ENCODE results near the gene FIZ1.

Gene FIZ1

DNA sequence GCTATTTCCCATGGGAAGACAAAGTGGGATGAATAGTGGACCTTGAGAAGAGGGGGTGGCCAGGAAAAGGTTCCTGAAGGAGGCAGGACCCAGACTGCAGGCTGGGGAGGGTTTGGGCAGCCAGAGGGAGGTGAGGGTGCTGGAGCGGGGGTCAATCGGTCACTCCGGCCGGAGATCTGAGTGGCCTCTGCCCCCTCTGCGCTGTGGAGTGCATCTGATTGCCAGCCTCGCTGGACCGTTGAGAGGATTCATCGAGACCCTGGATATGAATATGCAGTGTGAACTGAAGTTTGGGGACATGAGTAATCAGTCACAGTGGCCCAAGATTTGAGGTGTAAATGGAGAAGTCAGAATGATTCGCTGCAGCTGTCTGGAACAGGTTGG is 36.0 kb upstream of the FIZ1 start:
- no peak for DNase-seq

DNA sequence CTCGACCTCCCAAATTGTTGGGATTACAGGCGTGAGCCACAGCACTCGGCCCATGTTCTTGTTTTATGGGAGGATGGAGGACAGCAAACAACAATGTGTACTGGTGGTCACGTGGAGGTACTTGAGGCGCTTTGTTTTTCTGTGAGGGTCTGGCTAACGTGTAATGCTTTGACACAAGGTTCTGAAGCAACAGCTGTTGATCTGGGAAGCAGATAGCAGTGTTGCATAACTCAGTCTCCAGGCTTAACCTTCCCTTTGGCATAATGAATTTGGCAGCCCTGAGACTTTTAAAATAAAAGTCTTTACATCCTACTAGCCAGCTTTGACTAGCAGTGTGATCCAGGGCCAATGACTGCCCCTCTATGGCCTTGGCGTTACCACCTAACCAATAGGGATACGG is 34.5 kb upstream of the FIZ1 start:
- no peak for DNase-seq

DNA sequence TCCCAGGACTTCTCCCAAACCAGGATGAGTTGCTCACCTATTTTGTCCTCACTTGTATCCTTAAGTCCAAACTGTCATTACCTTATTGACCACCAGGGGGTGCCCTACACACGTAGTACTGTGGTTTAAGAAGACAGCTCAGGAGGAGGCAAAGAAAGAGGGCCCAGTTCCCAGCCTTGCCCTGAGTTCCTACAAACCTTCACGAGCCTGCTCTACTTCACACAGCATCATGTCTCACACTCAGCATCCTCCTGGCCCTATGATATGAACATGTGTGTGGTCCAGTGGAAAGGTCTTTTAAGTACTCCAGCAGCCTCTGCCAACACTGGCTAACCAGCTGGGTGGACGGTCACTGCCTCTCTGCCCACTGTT is 33.1 kb upstream of the FIZ1 start:
- DNase-seq = no peak

DNA sequence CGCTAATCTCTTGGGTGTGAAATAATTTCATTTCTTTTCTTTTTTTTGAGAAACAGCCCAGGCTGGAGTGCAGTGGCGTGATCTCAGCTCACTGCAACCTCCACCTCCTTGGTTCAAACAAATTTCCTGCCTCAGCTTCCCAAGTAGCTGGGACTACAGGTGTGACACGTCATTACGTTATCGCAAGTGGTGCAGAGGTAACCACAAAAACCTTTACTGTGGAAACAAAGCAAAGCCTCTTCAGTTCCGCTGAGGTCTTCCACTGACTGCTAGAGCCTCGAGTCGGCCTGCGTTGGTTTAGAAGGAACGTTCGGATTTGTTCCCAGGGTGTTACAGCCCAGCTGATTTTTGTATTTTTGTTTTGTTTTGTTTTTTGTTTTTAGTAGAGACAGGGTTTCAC is 27.0 kb upstream of the FIZ1 start:
- DNase-seq = no peak

DNA sequence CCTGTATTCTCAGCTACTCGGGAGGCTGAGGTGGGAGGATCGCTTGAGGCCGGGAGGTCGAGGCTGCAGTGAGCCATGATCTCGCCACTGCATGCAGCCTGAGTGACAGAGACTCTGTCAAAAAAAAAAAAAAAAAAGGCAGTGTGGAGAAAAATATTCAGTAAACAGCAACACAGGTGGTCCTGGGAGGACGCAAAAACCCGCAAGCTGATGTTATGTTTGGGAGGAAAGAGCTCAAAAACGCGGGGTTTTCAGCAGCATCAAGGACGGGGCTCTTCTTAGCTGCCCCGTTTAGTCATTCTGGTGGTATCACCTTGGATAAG is 25.6 kb upstream of the FIZ1 start:
- no peak for DNase-seq

DNA sequence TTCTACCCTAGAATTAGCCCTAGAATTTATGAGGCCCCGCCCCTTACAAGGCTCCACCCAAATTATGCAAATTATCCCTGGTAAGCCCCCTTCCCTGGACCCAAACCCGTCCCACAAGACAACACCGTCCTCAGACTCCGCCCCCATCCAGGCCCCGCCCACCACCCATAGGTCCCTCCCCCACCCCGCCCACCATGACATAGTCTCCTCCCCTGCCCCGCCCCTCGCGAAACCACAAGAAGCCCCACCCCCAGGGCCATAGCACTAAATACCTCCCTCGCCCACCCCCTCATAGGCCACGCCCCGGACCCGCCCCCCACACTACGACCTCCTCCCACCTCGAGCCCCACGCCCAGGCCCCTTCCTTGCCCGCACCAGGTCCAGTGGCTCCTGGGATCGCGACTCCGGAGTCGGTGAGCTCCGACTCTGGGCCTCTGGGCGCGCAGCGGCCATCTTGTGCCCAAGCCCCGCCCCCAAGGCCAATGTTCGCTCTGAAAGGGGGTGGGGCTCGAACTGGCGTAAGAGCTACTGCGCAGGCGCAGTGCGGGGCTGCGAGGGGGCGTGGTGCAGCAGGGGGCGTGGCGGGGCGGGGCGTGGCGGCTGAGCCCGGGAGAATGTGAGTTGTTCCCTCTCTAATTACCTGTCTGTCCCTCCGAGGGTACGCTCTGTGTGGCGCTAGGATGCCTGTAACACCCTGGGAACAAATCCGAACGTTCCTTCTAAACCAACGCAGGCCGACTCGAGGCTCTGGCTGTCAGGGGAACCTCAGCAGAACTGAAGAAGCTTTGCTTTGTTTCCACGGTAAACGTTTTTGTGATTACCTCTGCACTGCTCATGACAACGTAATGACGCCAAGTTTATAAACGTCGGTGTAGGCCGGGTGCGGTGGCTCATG is 25.0 kb upstream of the FIZ1 start, which contains the start of gene ZNF784:
ZNF784 (minus strand) TSS at position 458 of the 895 bp plus-strand sequence; CDS start at position 453, 5 bp downstream.
- DNase-seq = peak; percentile 86

DNA sequence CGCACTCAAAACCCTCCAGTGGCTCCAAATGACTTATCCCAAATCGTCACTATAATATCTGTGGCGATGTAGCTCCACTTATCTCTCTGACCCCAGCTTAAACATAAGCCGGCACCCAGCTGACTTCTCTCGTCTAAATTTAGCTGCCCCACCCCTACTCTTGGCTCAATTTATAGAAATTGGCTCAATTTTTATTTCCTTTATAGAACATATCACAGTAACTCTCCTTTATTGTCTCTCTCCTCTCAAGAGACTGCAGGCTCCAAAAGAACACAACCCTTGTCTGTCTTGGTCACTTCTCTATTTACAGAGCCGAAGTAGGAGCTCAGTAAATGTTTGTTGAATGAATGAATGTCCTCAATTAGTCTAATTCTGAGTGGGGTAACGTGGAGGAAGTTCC is 24.2 kb upstream of the FIZ1 start:
- no peak for DNase-seq

DNA sequence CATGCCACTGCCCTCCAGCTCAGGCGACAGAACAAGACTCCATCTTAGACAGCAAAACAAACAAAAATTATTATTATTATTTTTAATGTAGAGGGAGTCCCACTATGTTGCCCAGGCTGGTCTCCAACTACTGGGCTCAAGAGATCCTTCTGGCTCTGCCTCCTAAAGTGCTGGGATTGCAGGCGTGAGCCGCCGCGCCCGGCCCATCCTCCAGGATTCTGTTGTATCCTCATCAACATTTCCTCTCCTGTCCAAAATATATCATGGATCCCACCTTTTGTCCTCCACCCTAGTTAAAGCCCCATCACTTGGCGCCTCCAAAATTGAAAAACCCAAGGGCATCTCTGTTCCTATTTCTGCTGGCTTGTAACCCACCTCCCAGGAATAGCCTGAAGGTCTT is 23.8 kb upstream of the FIZ1 start:
- no peak for DNase-seq

DNA sequence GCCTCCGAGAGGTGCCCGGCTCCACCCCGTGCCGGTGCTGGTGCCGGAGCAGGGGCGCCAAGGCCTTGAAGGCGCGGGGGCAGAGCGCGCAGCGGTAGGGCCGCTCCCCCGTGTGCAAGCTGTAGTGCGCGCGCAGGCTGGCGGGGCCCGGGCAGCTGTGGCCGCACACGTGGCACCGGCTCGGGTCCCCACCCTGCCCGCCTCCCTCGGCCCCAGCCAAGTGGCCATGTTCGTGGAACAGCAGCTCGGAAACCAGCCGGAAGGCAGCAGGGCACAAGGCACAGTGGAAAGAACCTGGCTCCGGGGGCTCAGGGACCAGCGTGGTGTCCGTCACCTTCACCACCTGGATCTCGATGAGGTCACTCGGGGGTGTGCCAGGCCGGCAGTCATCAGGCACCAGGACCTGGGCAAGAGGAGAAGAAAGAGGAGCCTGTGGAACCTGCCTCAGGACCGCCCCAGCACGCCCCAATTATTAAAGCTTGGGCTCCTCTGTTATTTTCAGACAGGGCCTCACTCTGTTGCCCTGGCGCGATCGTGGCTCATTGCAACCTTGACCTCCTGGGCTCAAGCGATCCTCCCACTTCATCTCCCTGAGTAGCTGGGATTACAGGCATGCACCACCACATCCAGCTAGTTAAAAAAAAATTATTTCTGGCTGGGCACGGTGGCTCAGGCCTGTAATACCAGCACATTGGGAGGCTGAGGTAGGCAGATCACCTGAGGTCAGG is 23.1 kb upstream of the FIZ1 start:
- DNase-seq = no peak

DNA sequence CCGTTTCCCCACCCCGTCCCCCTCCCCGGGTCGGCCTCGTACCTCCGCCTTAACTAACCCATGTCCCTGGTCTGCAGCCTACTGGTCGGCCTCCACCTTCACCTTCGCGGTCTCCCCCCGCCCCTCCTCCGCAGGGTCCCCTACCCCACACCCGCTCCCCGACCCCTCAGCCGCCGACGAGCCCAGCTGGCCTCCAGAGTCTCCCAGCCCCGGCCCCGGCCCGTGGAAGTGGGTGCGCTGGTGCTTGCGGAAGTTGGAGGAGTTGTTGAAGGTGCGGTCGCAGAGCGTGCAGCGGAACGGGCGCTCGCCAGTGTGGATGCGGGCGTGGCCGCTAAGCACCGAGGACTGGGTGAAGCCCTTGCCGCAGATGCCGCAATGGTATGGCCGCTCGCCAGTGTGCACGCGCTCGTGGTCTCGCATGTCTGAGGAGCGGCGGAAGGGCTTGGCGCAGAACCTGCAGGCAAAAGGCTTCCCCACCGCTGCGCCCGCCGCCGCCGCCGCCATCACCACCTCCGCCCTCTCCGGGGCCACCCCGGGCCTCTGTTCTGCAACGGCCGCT is 22.4 kb upstream of the FIZ1 start:
- no peak for DNase-seq

DNA sequence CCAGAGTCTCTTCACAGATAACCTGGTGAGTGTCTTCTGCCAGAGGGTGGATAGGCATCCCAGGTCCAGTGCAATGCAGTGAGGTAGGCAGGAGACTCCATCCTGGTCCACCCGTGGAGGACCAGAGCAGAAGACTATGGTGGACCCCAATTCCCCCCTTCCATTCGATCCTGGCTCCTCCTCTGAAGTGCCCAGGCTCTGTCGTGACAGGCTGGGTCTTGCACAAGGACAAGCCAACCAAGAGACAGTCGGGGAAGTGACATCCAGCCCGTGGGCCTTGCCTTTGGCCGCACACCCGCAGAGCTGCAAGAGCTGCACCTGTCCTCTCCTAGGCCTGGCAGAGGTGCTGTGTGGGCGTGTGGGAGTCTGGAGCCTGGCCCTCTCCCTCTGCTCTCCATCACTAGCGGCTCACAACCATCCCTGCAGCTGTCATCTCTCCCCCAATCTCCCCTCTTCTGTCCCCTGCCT is 21.9 kb upstream of the FIZ1 start:
- DNase-seq = no peak

DNA sequence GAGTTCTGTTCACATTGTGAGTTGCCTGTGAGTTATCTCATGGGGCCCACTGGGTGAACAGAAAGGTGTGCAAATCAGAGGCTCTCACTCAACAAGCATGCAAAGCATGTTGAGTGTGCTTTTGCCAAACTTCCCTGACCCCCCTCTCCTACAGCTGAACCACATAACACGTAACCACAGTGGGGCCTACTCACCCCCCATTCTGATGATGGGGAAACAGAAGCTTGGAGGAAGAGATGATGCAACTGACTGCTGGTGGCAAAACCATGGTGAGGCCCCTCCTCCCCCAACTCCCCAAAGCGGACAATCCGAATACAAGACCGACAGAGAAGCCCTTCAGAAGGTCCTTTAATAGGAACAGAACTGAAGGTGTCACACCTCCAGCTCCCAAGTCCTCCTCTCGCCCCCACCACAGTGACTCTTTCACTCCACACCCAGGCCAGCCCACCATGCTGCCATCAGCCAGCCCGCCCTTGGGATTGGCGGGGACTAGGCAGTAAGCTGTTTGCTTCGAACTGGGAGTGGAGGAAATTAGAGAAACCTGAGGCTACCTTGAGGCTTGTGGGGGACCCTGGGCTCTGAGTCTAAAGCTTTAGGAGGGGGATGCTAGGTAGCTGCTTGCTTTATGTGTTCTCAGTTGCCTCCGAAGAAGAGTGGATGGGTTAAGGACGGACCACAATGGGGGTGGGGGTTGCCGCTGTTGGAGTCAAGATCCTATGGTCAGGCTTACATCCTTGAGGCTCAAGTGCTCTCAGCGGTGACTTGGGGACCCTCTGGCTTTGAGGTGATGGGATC is 21.3 kb upstream of the FIZ1 start:
- DNase-seq = no peak

DNA sequence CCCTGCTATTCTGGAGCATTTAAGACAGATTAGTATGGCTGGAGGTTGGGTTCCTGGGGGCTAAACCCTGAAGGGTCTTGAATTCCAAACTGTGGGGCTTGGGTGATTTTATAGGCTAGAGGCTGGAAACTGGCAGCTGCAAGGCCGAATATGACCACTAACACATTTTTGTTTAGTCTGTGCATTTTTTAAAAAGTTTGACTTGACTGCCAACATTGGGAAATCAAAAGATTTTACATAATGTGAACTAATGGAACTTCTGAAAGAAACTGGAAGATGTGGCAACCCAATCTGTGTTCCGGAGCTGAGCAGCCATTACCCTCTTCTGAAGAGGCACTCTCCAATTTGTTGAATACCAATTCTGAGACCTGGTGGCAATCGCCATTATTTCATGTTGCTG is 20.0 kb upstream of the FIZ1 start:
- no peak for DNase-seq

DNA sequence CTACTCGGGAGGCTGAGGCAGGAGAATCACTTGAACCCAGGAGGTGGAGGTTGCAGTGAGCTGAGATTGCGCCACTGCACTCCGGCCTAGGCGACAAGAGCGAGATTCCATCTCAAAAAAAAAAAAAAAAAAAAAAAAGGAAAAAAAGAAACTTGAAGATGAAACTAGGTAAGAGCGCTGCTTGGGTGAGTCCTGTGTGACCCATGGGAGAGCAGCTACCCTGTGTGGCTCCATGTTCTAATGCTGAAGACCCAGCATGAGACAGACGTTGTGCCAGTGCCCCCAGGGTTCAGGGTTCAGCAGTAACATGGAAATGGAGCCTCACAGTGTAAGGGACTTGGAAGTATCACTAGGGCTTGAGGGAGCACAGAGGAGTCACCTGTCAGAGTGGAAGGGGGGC is 19.1 kb upstream of the FIZ1 start:
- no peak for DNase-seq

DNA sequence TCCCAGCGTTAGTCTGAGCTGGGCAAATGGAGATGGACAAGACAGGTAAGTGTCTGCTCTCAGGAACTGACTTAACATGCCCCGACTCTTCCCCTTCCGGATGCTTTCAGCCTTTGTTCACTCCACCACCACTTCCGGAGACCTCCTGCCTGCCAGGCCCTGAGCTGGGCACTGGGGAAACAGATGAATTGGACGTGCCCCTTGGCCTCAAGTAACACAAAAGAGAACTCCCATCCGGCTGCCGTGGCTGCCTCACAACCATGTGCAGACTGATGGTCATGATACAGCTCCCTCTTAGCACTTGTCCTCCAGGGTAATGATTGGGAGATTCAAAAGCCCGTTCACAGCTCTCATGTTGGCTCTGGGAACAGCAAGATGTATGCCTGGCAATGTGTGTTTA is 18.1 kb upstream of the FIZ1 start:
- no peak for DNase-seq

DNA sequence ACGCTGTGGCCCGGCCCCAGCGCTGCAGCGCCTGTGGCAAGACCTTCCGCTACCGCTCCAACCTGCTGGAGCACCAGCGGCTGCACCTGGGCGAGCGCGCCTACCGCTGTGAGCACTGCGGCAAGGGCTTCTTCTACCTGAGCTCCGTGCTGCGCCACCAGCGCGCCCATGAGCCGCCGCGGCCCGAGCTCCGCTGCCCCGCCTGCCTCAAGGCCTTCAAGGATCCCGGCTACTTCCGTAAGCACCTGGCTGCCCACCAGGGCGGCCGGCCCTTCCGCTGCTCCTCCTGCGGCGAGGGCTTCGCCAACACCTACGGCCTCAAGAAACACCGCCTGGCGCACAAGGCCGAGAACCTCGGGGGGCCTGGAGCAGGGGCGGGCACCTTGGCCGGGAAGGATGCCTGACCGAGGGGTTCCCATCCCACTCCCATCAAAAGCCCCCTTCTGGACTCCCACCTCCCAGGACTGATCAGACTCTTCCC is 17.1 kb upstream of the FIZ1 start:
- no peak for DNase-seq

DNA sequence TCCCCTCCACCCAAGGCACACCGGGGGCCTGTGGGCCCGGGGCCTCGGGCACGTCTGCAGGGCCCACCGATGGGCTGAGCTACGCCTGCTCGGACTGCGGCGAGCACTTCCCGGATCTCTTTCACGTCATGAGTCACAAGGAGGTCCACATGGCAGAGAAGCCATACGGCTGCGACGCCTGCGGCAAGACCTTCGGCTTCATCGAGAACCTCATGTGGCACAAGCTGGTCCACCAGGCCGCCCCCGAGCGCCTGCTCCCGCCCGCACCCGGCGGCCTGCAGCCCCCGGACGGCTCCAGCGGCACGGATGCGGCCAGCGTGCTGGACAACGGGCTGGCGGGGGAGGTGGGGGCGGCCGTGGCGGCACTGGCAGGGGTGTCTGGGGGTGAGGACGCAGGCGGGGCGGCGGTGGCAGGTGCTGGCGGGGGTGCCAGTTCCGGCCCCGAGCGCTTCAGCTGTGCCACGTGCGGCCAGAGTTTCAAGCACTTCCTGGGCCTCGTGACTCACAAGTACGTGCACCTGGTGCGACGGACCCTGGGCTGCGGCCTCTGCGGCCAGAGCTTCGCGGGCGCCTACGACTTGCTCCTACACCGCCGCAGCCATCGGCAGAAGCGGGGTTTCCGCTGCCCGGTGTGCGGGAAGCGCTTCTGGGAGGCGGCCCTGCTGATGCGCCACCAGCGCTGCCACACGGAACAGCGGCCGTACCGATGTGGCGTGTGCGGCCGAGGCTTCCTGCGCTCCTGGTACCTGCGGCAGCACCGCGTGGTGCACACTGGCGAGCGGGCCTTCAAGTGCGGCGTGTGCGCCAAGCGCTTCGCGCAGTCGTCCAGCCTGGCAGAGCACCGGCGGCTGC is 16.5 kb upstream of the FIZ1 start:
- no peak for DNase-seq

DNA sequence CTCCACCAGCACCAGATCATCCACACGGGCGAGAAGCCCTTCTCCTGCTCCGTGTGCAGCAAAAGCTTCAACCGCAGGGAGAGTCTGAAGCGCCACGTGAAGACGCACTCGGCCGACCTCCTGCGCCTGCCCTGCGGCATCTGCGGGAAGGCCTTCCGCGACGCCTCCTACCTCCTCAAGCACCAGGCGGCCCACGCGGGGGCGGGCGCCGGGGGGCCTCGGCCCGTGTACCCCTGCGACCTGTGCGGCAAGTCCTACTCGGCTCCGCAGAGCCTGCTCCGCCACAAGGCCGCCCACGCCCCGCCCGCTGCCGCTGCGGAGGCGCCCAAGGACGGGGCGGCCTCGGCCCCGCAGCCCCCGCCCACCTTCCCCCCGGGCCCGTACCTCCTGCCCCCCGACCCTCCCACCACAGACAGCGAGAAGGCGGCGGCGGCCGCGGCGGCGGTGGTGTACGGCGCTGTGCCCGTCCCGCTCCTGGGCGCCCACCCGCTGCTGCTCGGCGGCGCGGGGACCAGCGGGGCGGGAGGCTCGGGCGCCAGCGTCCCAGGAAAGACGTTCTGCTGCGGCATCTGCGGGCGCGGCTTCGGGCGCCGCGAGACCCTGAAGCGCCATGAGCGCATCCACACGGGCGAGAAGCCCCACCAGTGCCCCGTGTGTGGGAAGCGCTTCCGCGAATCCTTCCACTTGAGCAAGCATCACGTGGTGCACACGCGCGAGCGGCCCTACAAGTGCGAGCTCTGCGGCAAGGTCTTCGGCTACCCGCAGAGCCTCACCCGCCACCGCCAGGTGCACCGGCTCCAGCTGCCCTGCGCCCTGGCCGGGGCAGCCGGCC is 15.6 kb upstream of the FIZ1 start:
- DNase-seq = no peak

DNA sequence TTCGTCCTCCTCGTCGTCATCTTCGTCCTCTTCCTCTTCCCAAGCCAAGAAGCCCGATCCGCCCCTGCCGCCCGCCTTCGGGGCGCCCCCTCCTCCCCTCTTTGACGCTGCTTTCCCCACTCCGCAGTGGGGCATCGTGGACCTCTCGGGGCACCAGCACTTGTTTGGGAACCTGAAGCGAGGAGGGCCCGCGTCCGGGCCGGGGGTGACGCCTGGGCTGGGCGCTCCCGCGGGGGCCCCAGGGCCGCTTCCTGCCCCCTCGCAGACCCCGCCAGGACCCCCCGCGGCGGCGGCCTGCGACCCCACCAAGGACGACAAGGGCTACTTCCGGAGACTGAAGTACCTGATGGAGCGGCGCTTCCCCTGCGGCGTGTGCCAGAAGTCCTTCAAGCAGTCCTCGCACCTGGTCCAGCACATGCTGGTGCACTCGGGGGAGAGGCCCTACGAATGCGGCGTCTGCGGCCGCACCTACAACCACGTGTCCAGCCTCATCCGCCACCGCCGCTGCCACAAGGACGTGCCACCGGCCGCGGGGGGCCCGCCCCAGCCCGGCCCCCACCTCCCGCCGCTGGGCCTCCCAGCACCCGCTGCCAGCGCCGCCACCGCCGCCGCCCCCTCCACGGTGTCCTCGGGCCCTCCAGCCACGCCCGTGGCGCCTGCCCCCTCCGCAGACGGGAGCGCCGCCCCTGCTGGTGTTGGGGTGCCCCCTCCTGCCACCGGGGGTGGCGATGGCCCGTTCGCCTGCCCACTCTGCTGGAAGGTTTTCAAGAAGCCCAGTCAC is 14.8 kb upstream of the FIZ1 start:
- DNase-seq = no peak

DNA sequence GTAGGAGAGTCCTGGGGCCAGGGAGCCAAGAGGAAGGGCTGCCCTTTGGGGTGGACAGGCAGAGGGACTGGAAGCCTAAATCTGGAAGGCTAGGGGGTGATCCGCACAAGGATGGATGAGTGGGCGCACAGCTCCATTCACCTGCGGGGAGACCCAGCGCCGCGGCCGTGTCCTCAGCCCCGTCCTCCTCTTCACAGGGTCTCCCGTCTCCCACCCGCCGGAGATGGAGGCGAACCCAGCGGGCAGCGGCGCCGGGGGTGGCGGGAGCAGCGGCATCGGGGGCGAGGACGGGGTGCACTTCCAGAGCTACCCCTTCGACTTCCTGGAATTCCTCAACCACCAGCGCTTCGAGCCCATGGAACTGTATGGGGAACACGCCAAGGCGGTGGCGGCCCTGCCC is 14.1 kb upstream of the FIZ1 start:
- DNase-seq = no peak
